ENCODE data around the gene FOCAD. TPM values are rescaled to one million over a fixed set of nuclear protein-coding genes. Genes with fewer than 3 reads are reported as not detected.

Gene FOCAD
- total RNA-seq, 4 donors from 2014 or later = 15.7 to 39.9 (median 25.4) TPM

DNA sequence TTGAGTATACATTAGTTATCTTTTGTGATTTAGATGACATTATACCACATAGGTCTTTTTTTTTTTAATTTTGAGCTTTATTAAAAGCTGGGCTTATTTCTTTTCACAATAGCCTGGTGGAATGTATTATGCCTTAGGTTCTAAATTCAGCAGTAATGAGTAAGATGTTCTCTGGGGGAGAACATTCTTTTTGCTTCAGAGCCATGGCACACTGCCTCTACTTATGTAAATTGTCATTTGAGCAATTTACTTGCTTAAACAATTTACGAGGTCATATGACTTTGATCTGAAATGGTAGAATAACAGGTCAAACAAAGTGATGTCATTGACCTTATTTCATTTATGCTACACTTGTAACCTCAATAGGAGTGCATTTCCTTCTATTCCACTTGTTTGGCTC, 154.2 kb downstream of the FOCAD start:
- 57 to 62% methylated on average over 1 of the region's 1 CpG for WGBS, 2 donors
- TF ChIP-seq, protein P1, sequence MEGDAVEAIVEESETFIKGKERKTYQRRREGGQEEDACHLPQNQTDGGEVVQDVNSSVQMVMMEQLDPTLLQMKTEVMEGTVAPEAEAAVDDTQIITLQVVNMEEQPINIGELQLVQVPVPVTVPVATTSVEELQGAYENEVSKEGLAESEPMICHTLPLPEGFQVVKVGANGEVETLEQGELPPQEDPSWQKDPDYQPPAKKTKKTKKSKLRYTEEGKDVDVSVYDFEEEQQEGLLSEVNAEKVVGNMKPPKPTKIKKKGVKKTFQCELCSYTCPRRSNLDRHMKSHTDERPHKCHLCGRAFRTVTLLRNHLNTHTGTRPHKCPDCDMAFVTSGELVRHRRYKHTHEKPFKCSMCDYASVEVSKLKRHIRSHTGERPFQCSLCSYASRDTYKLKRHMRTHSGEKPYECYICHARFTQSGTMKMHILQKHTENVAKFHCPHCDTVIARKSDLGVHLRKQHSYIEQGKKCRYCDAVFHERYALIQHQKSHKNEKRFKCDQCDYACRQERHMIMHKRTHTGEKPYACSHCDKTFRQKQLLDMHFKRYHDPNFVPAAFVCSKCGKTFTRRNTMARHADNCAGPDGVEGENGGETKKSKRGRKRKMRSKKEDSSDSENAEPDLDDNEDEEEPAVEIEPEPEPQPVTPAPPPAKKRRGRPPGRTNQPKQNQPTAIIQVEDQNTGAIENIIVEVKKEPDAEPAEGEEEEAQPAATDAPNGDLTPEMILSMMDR (IDR thresholded peaks at IDR 0.05) = no peak
- no peak for TF ChIP-seq POLR2A (IDR thresholded peaks at IDR 0.05)
- no peak for TF ChIP-seq EP300 (IDR thresholded peaks at IDR 0.05)
- no peak for DNase-seq (ENCODE audit: low spot score in 2 of 2)
- H3K4me1 ChIP-seq = peaks cover 0 to 18% (median 0%) of the 10 kb centered on the region in 4 donors
- H3K4me3 ChIP-seq = no peak overlapping the region
- peaks cover 0 to 15% (median 4%) of the 10 kb centered on the region in 4 donors for H3K9me3 ChIP-seq
- no peaks in the 10 kb centered on the region for H3K27me3 ChIP-seq
- H3K27ac ChIP-seq = no peak overlapping the region
- peaks cover 0 to 7% (median 0%) of the 10 kb centered on the region in 3 donors for H3K36me3 ChIP-seq

GRCh38 chr9:20844916-20845315, 160.9 kb downstream of the FOCAD start:
- H3K27ac ChIP-seq = no peak overlapping the region
- no peaks in the 10 kb centered on the region for H3K36me3 ChIP-seq
- DNase-seq (ENCODE audit: low spot score in 2 of 2) = no peak
- TF ChIP-seq, protein P1 (IDR thresholded peaks at IDR 0.05) = no peak
- TF ChIP-seq POLR2A (IDR thresholded peaks at IDR 0.05) (no peak), EP300 (IDR thresholded peaks at IDR 0.05) (no peak)
- no peak overlapping the region for H3K4me3 ChIP-seq
- H3K9me3 ChIP-seq = peaks cover 0 to 15% (median 4%) of the 10 kb centered on the region in 4 donors
- 93 to 96% methylated on average over 2 of the region's 2 CpGs for WGBS, 2 donors
- no peaks in the 10 kb centered on the region for H3K4me1 ChIP-seq
- no peaks in the 10 kb centered on the region for H3K27me3 ChIP-seq

GRCh38 chr9:20848490-20848889, 164.4 kb downstream of the FOCAD start:
- no peak overlapping the region for H3K27ac ChIP-seq
- 36 to 40% methylated on average over 2 of the region's 2 CpGs for WGBS, 2 donors
- H3K4me1 ChIP-seq = no peaks in the 10 kb centered on the region
- DNase-seq (ENCODE audit: low spot score in 2 of 2) = no peak
- no peaks in the 10 kb centered on the region for H3K9me3 ChIP-seq
- no peaks in the 10 kb centered on the region for H3K27me3 ChIP-seq
- TF ChIP-seq EP300 (IDR thresholded peaks at IDR 0.05) = no peak
- TF ChIP-seq, protein P1 (IDR thresholded peaks at IDR 0.05) = no peak
- no peak for TF ChIP-seq POLR2A (IDR thresholded peaks at IDR 0.05)
- H3K36me3 ChIP-seq = no peaks in the 10 kb centered on the region
- no peak overlapping the region for H3K4me3 ChIP-seq

GRCh38 chr9:20853866-20854265, 169.8 kb downstream of the FOCAD start:
- no peak overlapping the region for H3K4me3 ChIP-seq
- no peaks in the 10 kb centered on the region for H3K27me3 ChIP-seq
- peaks cover 0 to 4% (median 0%) of the 10 kb centered on the region in 4 donors for H3K4me1 ChIP-seq
- H3K9me3 ChIP-seq = peaks cover 0 to 10% (median 5%) of the 10 kb centered on the region in 4 donors
- WGBS, 2 donors = 40 to 46% methylated on average over 2 of the region's 2 CpGs
- no peak overlapping the region for H3K27ac ChIP-seq
- DNase-seq (ENCODE audit: low spot score in 2 of 2) = no peak
- TF ChIP-seq, protein P1 (IDR thresholded peaks at IDR 0.05) = no peak
- TF ChIP-seq EP300 (IDR thresholded peaks at IDR 0.05) (no peak), POLR2A (IDR thresholded peaks at IDR 0.05) (no peak)
- no peaks in the 10 kb centered on the region for H3K36me3 ChIP-seq

DNA sequence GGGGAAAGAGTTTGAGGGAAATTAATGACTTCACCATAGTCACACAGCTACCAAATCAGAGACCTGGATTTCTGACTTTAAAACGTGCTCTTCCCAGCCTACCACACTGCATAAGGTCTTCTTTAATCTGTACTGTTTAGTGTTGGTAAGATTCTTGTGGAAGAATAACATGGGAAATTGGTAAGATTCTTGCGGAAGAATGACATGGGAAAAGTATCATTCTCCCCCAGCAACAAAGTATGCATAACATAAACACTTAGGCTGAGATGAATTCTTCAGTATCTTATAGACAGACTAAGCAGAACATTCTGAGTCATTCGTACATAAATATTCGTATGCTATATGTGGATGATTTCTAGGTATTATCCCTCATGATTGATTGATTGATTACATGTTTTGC, 170.4 kb downstream of the FOCAD start:
- Histone ChIP-seq H3K27me3 (no peaks in the 10 kb centered on the region), H3K36me3 (no peaks in the 10 kb centered on the region), H3K4me3 (no peak overlapping the region), H3K9me3 (peaks cover 0 to 10% (median 5%) of the 10 kb centered on the region in 4 donors), H3K4me1 (peaks cover 0 to 4% (median 0%) of the 10 kb centered on the region in 4 donors), H3K27ac (no peak overlapping the region)
- 61% methylated on average over 4 of the region's 4 CpGs for WGBS, 2 donors
- TF ChIP-seq, protein P1 (IDR thresholded peaks at IDR 0.05) = no peak
- TF ChIP-seq POLR2A (IDR thresholded peaks at IDR 0.05) (no peak), EP300 (IDR thresholded peaks at IDR 0.05) (no peak)
- no peak for DNase-seq (ENCODE audit: low spot score in 2 of 2)
